GM12874 (cell line): ENCODE data around the gene KCNH3.

Experiments used
- TF ChIP-seq, protein P1 (sequence below): IDR thresholded peaks from 2 replicates; pipeline ENCODE4 v1.5.1; 2011; ENCODE audit warnings: low read depth, mild to moderate bottlenecking, control low read depth, low read length, moderate library complexity; ENCODE audit not compliant: insufficient read depth

Gene KCNH3

DNA sequence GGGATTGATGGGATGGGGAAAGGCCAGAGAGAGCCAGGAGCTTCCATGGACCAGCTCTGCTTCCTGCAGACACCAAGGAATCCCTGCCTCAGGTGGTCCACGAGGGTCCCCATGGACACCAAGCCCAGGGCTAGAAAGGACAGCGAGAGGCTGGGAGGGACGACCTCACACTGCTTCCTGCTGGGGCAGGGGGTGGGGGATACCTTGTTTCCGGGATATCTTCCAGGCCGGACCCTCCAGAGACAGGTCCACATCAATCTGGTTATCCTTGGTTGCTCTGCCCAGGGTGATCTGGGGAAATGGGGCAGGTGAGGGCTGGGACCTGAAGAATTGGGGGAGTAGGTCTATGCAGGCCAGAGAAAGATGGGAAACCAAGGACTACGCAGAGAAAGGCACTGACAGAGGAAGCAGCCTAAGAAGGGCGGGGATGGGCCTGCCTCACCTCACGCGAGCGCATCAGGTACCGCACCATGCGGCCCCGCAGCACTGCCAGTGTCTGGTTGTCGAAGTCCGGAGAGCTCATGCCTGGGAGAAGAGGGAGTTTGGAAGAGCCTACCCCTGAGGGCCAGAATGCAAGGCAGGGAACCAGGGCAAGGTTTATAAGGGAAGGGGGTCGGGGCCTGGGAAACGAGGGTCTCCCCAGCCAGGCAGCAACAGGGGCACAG, 20.3 kb downstream of the KCNH3 start:
- TF ChIP-seq, protein P1, sequence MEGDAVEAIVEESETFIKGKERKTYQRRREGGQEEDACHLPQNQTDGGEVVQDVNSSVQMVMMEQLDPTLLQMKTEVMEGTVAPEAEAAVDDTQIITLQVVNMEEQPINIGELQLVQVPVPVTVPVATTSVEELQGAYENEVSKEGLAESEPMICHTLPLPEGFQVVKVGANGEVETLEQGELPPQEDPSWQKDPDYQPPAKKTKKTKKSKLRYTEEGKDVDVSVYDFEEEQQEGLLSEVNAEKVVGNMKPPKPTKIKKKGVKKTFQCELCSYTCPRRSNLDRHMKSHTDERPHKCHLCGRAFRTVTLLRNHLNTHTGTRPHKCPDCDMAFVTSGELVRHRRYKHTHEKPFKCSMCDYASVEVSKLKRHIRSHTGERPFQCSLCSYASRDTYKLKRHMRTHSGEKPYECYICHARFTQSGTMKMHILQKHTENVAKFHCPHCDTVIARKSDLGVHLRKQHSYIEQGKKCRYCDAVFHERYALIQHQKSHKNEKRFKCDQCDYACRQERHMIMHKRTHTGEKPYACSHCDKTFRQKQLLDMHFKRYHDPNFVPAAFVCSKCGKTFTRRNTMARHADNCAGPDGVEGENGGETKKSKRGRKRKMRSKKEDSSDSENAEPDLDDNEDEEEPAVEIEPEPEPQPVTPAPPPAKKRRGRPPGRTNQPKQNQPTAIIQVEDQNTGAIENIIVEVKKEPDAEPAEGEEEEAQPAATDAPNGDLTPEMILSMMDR: no peak

DNA sequence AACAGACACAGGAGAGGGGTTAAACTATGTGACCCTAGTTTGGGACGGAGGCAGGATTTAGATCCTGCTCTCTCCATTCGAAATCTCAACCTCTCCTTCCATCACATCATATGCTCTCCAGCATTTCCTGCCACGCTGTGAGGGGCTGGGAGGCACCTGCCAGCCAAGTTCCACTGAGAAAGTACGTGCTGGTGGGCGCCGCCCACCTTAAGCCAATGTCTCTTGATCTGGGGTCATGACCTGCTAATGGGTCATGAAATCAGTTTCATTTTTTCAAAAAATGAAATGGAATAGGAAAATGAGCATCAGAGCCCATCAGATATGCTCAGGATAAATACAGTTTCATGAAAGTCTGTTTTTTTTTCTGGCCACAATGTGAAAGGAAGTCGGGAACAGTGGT, 21.9 kb downstream of the KCNH3 start:
- TF ChIP-seq, protein P1: no peak

DNA sequence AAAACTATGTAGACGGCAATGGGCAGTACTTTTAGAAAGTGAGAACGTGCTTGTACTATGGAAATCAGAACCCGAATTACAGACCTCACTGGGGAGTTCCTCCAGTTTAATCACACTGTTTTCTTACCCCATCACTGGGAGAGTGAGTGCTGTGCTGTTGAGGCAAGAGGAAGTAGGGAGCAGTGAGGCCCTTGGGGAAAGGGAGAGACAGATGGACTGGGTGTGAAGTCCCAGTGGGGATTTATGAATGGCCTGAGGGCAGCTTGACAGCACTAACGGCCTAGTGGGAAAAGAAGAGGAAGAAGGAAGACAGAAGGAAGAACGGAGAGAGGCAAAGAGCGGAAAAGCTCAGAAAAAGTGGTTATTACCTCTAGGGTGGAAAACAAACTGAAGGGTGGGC, 23.4 kb downstream of the KCNH3 start:
- TF ChIP-seq, protein P1: no peak

DNA sequence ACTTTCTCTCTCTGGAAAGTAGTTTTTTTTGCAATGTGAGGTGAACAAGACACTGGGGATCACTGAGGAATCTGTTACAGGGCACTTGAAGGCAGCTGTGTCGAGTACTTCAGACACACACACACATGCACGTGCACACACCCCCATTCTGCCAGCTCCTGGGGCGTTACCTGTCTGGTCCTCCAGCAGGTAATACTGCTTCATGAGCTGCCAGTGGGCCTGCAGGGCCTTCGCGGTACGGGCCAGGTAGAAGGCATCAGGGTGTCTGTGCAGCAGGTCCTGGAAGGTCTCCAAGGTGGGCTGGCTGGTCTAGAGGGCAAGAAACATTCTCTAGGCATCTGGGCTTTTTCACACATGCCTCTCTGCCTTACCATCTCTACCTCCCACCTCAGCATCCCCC, 24.0 kb downstream of the KCNH3 start:
- TF ChIP-seq, protein P1: no peak

DNA sequence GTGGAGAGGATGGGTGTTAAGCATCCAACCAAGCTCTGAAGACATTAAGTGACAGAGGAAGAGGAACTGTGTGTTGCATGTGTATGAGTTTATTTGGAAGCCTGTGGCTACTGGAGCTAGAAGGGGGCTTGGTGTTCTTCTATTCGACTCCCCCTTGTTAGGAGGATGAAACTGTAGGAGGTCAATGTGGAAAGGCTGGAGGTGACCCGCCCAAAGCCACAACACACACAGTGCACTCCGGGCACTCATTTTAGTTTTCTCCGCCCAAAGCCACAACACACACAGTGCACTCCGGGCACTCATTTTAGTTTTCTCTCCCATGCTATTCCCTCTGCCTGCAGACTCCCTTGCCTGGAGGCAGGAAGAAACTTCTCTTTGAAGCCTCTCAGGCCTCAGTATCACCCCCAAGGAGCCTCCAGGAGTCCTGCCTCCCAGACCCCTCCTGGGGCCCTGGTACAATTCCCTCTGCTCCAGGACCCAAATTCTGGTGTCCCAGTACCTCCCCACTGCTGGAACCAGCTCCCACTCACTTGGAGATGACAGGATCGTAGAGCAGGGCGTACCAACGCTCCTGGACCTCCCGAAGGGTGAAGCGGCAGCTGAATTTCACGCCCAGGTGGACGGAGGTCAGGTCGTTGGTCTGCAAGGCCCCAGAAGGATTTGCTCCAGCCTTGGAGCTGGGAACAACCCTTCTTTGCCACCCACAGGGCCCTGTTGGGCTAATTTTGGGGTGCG, 25.3 kb downstream of the KCNH3 start:
- TF ChIP-seq, protein P1: no peak

DNA sequence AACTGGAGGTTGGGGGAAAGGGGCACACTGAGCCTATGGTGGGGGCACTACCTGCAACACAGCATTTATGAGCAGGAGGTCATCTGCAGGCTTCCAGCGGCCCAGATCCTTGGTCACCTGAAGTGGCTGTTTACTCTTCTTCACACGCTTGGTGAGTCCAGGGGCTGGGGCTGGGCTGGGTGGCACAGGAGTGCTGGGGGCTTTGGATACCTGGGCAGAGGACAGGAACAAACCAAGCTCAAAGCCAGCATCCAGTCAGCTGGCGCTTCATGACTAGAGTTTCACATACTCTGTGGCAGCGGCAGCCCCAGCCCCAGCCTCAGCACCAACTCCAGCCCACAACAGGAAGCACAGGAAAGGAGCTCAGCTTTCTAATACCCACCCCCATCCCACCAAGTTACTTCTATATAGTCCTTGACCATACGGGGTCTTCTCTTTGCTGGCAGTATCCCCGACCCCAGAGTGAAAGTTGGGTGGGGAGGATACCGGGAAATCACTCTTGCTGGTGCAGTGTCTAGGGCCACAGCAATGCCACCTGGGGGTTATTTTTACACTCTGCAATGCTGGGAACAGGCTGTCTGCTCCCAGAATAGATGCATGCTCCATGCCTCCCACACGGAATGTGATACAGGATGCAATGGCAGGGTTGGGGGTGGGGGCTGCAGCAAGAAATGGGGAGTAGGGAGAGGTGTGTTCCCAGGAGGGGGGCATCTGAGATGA, 26.0 kb downstream of the KCNH3 start:
- TF ChIP-seq, protein P1: no peak
